Endodermal cell (in vitro differentiated cells): Measurements from ENCODE around the gene CDK15. TPM values are rescaled to one million over a fixed set of nuclear protein-coding genes. Genes with fewer than 3 reads are reported as not detected.
"Not testable (repeated sequence)": the region's sequence is repeated elsewhere in the genome, so short reads cannot be mapped to it uniquely, and the experiment has no call there.

Source experiments
- DNase-seq: peaks from one replicate; pipeline ENCODE4 v3.0.0-alpha.2; 2017
- H3K27ac ChIP-seq: 2 replicates; pipeline ENCODE4 v1.5.1; 2013; ENCODE audit warnings: mild to moderate bottlenecking, low read depth, low read length, moderate library complexity
- H3K27me3 ChIP-seq: 2 replicates; pipeline ENCODE4 v1.6.1; 2013; ENCODE audit warnings: mild to moderate bottlenecking, low read length, moderate library complexity; ENCODE audit not compliant: insufficient read depth, control insufficient read depth, poor library complexity, severe bottlenecking
- H3K36me3 ChIP-seq: 2 replicates; pipeline ENCODE4 v1.7.0; 2013; ENCODE audit warnings: mild to moderate bottlenecking, low read length, moderate library complexity; ENCODE audit not compliant: control insufficient read depth, insufficient read depth
- H3K4me1 ChIP-seq: one replicate; pipeline ENCODE4 v1.7.0; 2013; ENCODE audit warnings: low read length; ENCODE audit not compliant: control insufficient read depth, insufficient read depth
- H3K4me3 ChIP-seq: 2 replicates; pipeline ENCODE4 v1.5.1; 2013; ENCODE audit warnings: mild to moderate bottlenecking, low read length, moderate library complexity
- H3K9ac ChIP-seq: 2 replicates; pipeline ENCODE4 v1.6.1; 2013; ENCODE audit warnings: mild to moderate bottlenecking, low read length, moderate library complexity; ENCODE audit not compliant: poor library complexity, severe bottlenecking; ENCODE audit errors: extremely low read depth
- H3K9me3 ChIP-seq: 2 replicates; pipeline ENCODE4 v1.6.1; 2013; ENCODE audit warnings: mild to moderate bottlenecking, low read length, moderate library complexity; ENCODE audit not compliant: control insufficient read depth
- H3K27ac Mint-ChIP-seq: 2 replicates; pipeline ENCODE4 v1.8.0; 2020; ENCODE audit warnings: mixed read lengths
- H3K27me3 Mint-ChIP-seq: 2 replicates; pipeline ENCODE4 v1.8.0; 2021; ENCODE audit warnings: mild to moderate bottlenecking, mixed read lengths; ENCODE audit not compliant: insufficient read depth
- H3K36me3 Mint-ChIP-seq: 2 replicates; pipeline ENCODE4 v1.8.0; 2020; ENCODE audit warnings: low read depth, mixed read lengths
- H3K4me1 Mint-ChIP-seq: 2 replicates; pipeline ENCODE4 v1.8.0; 2020; ENCODE audit warnings: mixed read lengths
- H3K4me3 Mint-ChIP-seq: 2 replicates; pipeline ENCODE4 v1.8.0; 2020; ENCODE audit warnings: mild to moderate bottlenecking, moderate library complexity, mixed read lengths
- H3K9me3 Mint-ChIP-seq: 2 replicates; pipeline ENCODE4 v1.8.0; 2020; ENCODE audit warnings: mild to moderate bottlenecking, mixed read lengths
- WGBS, 2 experiments: methylation state at CpG; one replicate each; pipeline versions ENCODE4 v1.1.5 to v1.1.7; 2013; ENCODE audit warnings: missing lambda C conversion rate in 2 of 2, mixed read lengths in 1 of 2; ENCODE audit not compliant: insufficient coverage in 1 of 2, insufficient read length in 1 of 2; 5-methylcytosine and 5-hydroxymethylcytosine counted together
- total RNA-seq, 2 donors: library from RNA; stranded (reverse); fragmentation: NEBNext Ultra II Directional in 1 of 2; extraction: Animal tissue kit (Norgen Biotek cat#: 25700) in 1 of 2; gene quantifications; 2 replicates in 1 of 2; 3 replicates in 1 of 2; pipeline ENCODE4 v1.2.1, GENCODE V29; 2021
- TF ChIP-seq, protein P1 (sequence below): fragments of 200-600 bp; sonication (generic); conservative IDR thresholded peaks from 2 replicates; pipeline ENCODE4 v1.5.0; 2021; ENCODE audit warnings: antibody characterized with exemption, mild to moderate bottlenecking

The CDK15 gene
- total RNA-seq, 2 donors from 2014 or later: 0.35 TPM; not detected in 1

DNA sequence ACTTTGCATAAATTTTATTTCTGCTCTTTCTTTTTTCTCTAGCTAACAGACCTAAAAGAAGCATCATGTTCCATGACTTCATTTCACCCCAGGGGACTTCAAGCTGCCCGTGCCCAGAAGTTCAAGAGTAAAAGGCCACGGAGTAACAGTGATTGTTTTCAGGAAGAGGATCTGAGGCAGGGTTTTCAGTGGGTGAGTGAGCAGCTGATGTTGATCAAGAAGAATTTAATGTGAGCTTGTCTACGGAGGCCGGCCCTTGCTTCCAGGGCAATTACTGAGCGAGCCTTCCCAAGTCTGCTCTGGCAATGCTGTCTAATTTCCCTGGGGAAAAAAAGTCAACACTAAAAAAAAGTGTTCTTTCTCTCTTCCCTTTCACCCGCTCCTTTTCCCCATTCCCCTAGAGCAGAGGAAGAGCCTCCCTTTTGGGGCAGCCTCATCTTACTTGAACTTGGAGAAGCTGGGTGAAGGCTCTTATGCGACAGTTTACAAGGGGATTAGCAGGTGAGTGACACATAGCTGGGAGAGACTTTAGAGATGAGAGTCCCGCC, 1.2 kb downstream of the CDK15 start:
- H3K27ac Mint-ChIP-seq: peak overlapping the region; percentile 32
- H3K27me3 Mint-ChIP-seq: no peaks in the 10 kb centered on the region
- H3K4me1 Mint-ChIP-seq: peaks cover 19% of the 10 kb centered on the region
- Histone ChIP-seq H3K4me1 (peaks cover 9% of the 10 kb centered on the region), H3K36me3 (no peaks in the 10 kb centered on the region), H3K4me3 (no peak overlapping the region), H3K27ac (no peak overlapping the region), H3K27me3 (no peaks in the 10 kb centered on the region), H3K9me3 (no peaks in the 10 kb centered on the region), H3K9ac (no peak overlapping the region)
- WGBS, 2 experiments: 45 to 61% methylated on average over 3 to 8 of the region's 8 CpGs
- DNase-seq: no peak
- H3K4me3 Mint-ChIP-seq: no peak overlapping the region
- no peaks in the 10 kb centered on the region for H3K36me3 Mint-ChIP-seq
- no peaks in the 10 kb centered on the region for H3K9me3 Mint-ChIP-seq
- TF ChIP-seq, protein P1, sequence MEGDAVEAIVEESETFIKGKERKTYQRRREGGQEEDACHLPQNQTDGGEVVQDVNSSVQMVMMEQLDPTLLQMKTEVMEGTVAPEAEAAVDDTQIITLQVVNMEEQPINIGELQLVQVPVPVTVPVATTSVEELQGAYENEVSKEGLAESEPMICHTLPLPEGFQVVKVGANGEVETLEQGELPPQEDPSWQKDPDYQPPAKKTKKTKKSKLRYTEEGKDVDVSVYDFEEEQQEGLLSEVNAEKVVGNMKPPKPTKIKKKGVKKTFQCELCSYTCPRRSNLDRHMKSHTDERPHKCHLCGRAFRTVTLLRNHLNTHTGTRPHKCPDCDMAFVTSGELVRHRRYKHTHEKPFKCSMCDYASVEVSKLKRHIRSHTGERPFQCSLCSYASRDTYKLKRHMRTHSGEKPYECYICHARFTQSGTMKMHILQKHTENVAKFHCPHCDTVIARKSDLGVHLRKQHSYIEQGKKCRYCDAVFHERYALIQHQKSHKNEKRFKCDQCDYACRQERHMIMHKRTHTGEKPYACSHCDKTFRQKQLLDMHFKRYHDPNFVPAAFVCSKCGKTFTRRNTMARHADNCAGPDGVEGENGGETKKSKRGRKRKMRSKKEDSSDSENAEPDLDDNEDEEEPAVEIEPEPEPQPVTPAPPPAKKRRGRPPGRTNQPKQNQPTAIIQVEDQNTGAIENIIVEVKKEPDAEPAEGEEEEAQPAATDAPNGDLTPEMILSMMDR: no peak

DNA sequence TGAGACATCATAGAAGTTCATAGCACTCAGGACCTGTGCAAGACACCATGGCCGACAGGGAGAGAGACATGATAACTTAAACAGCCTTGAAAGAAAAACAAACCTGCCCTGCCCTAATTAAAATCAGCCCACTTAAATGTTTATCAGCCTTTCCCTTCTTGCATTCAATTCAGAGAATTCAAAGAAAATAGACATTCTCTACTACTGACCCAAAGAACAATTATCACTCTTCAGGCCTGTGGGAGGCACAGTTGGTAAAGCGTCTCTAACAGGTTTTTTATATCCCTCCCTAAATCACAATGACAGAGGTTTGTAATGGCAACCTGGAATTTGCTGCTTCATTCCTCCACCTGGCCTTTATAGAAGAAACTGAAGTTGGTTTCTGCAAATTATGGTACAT, 1.7 kb downstream of the CDK15 start:
- H3K27ac ChIP-seq: no peak overlapping the region
- no peaks in the 10 kb centered on the region for H3K36me3 Mint-ChIP-seq
- DNase-seq: no peak

DNA sequence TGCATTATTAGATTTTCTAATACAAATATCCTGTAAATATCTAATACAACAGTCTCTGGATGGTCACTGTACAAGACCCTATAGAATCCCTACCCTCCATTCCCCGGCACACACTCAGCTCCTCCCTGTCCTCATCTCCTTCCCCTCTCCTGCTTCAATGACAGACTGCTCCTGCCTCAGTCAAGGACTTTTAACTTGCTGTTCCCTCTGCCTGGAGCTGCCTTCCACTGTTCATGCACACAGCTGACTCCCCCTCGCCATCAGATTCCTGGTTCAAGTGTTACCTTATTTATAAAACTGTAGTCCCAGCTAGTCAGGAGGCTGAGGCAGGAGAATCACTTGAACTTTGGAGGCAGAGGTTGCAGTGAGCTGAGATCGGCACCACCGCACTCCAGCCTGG, 3.3 kb downstream of the CDK15 start:
- Histone ChIP-seq H3K4me3 (no peak overlapping the region), H3K9me3 (no peaks in the 10 kb centered on the region), H3K27ac (no peak overlapping the region), H3K36me3 (no peaks in the 10 kb centered on the region), H3K27me3 (no peaks in the 10 kb centered on the region), H3K4me1 (peaks cover 9% of the 10 kb centered on the region), H3K9ac (no peak overlapping the region)
- no peak overlapping the region for H3K27ac Mint-ChIP-seq
- no peak for DNase-seq
- no peaks in the 10 kb centered on the region for H3K36me3 Mint-ChIP-seq
- no peaks in the 10 kb centered on the region for H3K9me3 Mint-ChIP-seq
- no peaks in the 10 kb centered on the region for H3K27me3 Mint-ChIP-seq
- WGBS, 2 experiments: 93 to 100% methylated on average over 1 to 4 of the region's 4 CpGs
- TF ChIP-seq, protein P1: no peak
- no peak overlapping the region for H3K4me3 Mint-ChIP-seq
- peaks cover 19% of the 10 kb centered on the region for H3K4me1 Mint-ChIP-seq

More for the DNA sequence above, 1.7 kb downstream of the CDK15 start:
- Mint-ChIP-seq H3K9me3 (no peaks in the 10 kb centered on the region), H3K4me3 (no peak overlapping the region), H3K4me1 (peaks cover 19% of the 10 kb centered on the region), H3K27ac (peak overlapping the region; percentile 32), H3K27me3 (no peaks in the 10 kb centered on the region)
- H3K36me3 ChIP-seq: no peaks in the 10 kb centered on the region
- H3K9ac ChIP-seq: no peak overlapping the region
- H3K9me3 ChIP-seq: no peaks in the 10 kb centered on the region
- TF ChIP-seq, protein P1: no peak
- H3K27me3 ChIP-seq: no peaks in the 10 kb centered on the region
- no peak overlapping the region for H3K4me3 ChIP-seq
- WGBS, 2 experiments: 74% methylated on average over 2 of the region's 2 CpGs; no CpG with 5 or more reads in 1 of the 2 experiments
- H3K4me1 ChIP-seq: peaks cover 9% of the 10 kb centered on the region

DNA sequence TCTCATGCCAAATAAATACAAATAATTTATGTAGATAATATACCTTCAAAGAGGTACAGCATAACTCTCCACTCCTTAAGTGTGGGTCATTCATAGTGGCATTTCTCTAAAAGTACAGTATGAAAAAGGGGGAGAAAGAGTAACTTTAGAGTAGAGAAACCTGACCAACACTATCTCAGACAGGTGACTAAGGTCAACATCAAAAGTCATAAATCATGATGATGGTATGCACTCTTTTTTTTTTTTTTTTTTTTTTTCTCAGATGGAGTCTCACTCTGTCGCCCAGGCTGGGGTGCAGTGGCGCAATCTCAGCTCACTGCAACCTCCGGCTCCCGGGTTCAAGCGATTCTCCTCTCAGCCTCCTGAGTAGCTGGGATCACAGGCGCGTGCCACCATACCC, 4.3 kb downstream of the CDK15 start:
- H3K36me3 ChIP-seq, H3K27ac ChIP-seq, H3K27ac Mint-ChIP-seq, H3K36me3 Mint-ChIP-seq, H3K4me1 ChIP-seq, H3K9me3 ChIP-seq, H3K9me3 Mint-ChIP-seq, H3K27me3 ChIP-seq, H3K4me3 Mint-ChIP-seq, H3K4me3 ChIP-seq, DNase-seq, H3K27me3 Mint-ChIP-seq, H3K9ac ChIP-seq: not testable (repeated sequence)
- H3K4me1 Mint-ChIP-seq: peaks cover 19% of the 10 kb centered on the region
- 96 to 97% methylated on average over 7 of the region's 7 CpGs for WGBS, 2 experiments
